Measurements from ENCODE around the gene TRIP13. TPM values are rescaled to one million over a fixed set of nuclear protein-coding genes. Genes with fewer than 3 reads are reported as not detected.

The TRIP13 gene
- polyA plus RNA-seq, 1 donor from 2014 or later, result 2.1 TPM

DNA sequence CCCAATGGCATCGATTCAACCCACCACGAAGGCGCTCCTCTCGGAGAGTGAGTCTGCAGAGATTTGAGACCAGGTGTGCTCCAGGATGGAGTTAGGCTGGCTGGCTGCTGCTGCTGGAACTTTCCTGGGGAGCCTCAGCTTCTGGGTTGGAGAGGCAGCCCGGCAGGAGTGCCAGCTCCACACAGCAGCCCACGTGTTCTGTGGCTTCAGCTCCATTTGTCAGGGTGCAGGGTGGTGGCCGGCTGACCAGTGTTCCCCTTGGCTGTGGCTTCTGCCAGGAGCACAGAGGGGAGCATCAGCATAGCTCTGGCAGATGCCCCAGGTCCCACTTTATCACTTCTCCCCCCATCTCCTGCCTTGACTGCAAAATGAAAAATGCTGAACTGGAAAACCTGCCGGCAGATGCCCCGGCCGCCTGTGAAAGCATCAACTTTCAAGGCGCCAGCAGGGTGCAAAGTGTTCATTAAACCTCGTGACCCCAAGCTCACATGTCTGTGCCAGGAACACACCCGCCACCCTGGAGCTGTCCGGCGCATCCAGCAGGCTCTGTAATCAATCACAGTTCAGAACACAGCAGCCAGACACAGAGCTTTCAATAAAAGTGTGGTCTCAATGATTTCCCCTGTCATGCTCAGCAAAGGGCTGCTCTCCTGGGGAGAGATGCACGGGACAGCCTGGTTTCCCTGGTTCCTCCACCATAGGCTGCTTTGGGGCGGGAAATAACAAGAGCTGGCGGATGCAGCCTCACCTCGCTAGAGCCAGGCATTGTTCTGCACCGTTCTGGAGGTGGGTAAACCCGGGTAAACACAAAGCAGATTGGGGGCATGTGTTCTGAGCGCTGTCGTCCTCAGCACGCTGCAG lies 53.2 kb downstream of the TRIP13 start:
- H3K27ac ChIP-seq (ENCODE audit: low read length), result peak overlapping the region; percentile 53
- no peaks in the 10 kb centered on the region for H3K9me3 ChIP-seq (ENCODE audit: low read length)
- H3K4me2 ChIP-seq (ENCODE audit: low read length), result peak overlapping the region; percentile 6
- no peaks in the 10 kb centered on the region for H3K36me3 ChIP-seq (ENCODE audit: insufficient read depth, low read length)
- H3K79me2 ChIP-seq (replicated peaks; ENCODE audit: insufficient read depth, low read length), result no peaks in the 10 kb centered on the region
- H3F3A ChIP-seq (ENCODE audit: insufficient read depth, low read length, poor library complexity, severe bottlenecking), result no peaks in the 10 kb centered on the region
- H3K9ac ChIP-seq (ENCODE audit: low read length), result peak overlapping the region; percentile 51
- H3K9me2 ChIP-seq (ENCODE audit: insufficient read depth, low read length), result no peaks in the 10 kb centered on the region
- TF ChIP-seq POLR2AphosphoS5 (IDR thresholded peaks at IDR 0.05) (no peak), MXI1 (conservative IDR thresholded peaks at IDR 0.05; ENCODE audit: poor library complexity, severe bottlenecking) (peak; percentile 63), EP300 (conservative IDR thresholded peaks at IDR 0.05; ENCODE audit: poor library complexity, severe bottlenecking) (peak; percentile 44), TAF1 (IDR thresholded peaks at IDR 0.05; ENCODE audit: low read depth) (no peak)
- H2AFZ ChIP-seq (ENCODE audit: low read depth, low read length), result peak overlapping the region; percentile 23
- no peaks in the 10 kb centered on the region for H3K27me3 ChIP-seq (ENCODE audit: insufficient read depth, low read depth, low read length)
- peak overlapping the region; percentile 50 for H3K4me3 ChIP-seq (ENCODE audit: low read length)
- no peaks in the 10 kb centered on the region for H4K20me1 ChIP-seq (ENCODE audit: insufficient read depth)

GRCh38 chr5:946720-947625 lies 54.3 kb downstream of the TRIP13 start:
- no peaks in the 10 kb centered on the region for H3K36me3 ChIP-seq (ENCODE audit: insufficient read depth, low read length)
- H2AFZ ChIP-seq (ENCODE audit: low read depth, low read length), result peak overlapping the region; percentile 23
- peak overlapping the region; percentile 51 for H3K9ac ChIP-seq (ENCODE audit: low read length)
- H3K79me2 ChIP-seq (replicated peaks; ENCODE audit: insufficient read depth, low read length), result no peaks in the 10 kb centered on the region
- no peaks in the 10 kb centered on the region for H4K20me1 ChIP-seq (ENCODE audit: insufficient read depth)
- TF ChIP-seq MXI1 (conservative IDR thresholded peaks at IDR 0.05; ENCODE audit: poor library complexity, severe bottlenecking), result no peak
- no peak for TF ChIP-seq TAF1 (IDR thresholded peaks at IDR 0.05; ENCODE audit: low read depth)
- no peak for TF ChIP-seq RAD21 (conservative IDR thresholded peaks at IDR 0.05)
- no peak for TF ChIP-seq SMC3 (conservative IDR thresholded peaks at IDR 0.05; ENCODE audit: poor library complexity)
- TF ChIP-seq CTCF (IDR thresholded peaks at IDR 0.05; ENCODE audit: poor library complexity, severe bottlenecking), result no peak
- no peak for TF ChIP-seq EP300 (conservative IDR thresholded peaks at IDR 0.05; ENCODE audit: poor library complexity, severe bottlenecking)
- no peak for TF ChIP-seq POLR2AphosphoS5 (IDR thresholded peaks at IDR 0.05)
- TF ChIP-seq, protein P1, sequence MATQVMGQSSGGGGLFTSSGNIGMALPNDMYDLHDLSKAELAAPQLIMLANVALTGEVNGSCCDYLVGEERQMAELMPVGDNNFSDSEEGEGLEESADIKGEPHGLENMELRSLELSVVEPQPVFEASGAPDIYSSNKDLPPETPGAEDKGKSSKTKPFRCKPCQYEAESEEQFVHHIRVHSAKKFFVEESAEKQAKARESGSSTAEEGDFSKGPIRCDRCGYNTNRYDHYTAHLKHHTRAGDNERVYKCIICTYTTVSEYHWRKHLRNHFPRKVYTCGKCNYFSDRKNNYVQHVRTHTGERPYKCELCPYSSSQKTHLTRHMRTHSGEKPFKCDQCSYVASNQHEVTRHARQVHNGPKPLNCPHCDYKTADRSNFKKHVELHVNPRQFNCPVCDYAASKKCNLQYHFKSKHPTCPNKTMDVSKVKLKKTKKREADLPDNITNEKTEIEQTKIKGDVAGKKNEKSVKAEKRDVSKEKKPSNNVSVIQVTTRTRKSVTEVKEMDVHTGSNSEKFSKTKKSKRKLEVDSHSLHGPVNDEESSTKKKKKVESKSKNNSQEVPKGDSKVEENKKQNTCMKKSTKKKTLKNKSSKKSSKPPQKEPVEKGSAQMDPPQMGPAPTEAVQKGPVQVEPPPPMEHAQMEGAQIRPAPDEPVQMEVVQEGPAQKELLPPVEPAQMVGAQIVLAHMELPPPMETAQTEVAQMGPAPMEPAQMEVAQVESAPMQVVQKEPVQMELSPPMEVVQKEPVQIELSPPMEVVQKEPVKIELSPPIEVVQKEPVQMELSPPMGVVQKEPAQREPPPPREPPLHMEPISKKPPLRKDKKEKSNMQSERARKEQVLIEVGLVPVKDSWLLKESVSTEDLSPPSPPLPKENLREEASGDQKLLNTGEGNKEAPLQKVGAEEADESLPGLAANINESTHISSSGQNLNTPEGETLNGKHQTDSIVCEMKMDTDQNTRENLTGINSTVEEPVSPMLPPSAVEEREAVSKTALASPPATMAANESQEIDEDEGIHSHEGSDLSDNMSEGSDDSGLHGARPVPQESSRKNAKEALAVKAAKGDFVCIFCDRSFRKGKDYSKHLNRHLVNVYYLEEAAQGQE (IDR thresholded peaks at IDR 0.05; ENCODE audit: borderline replicate concordance), result no peak
- TF ChIP-seq EZH2 (IDR thresholded peaks at IDR 0.05; ENCODE audit: borderline replicate concordance, insufficient read depth, low read length, poor library complexity, severe bottlenecking), result no peak
- peak overlapping the region; percentile 6 for H3K4me2 ChIP-seq (ENCODE audit: low read length)
- H3K27me3 ChIP-seq (ENCODE audit: insufficient read depth, low read depth, low read length), result no peaks in the 10 kb centered on the region
- peak overlapping the region; percentile 53 for H3K27ac ChIP-seq (ENCODE audit: low read length)
- no peaks in the 10 kb centered on the region for H3K9me2 ChIP-seq (ENCODE audit: insufficient read depth, low read length)
- H3F3A ChIP-seq (ENCODE audit: insufficient read depth, low read length, poor library complexity, severe bottlenecking), result no peaks in the 10 kb centered on the region
- H3K9me3 ChIP-seq (ENCODE audit: low read length), result no peaks in the 10 kb centered on the region
- H3K4me3 ChIP-seq (ENCODE audit: low read length), result peak overlapping the region; percentile 50
